Psoas muscle (tissue), 8 donors: ENCODE measurements around the gene PLSCR1. TPM values are rescaled to one million over a fixed set of nuclear protein-coding genes. Genes with fewer than 3 reads are reported as not detected.
A peak's percentile ranks its signal among the peaks of the same experiment; 100 is the strongest.

ENCODE experiments used
- ATAC-seq, 4 donors: fragments of 200-7000 bp; cut with Tn5 transposase; one replicate each; pipeline ENCODE4 v1.9.1; 2020; ENCODE audit warnings: moderate library complexity in 3 of 4, mild to moderate bottlenecking in 2 of 4
- DNase-seq, 2 donors: peaks; one replicate each; pipeline ENCODE4 v3.0.0-alpha.2; 2020
- H3K27ac ChIP-seq: fragments of 200-600 bp; one replicate; pipeline ENCODE4 v1.8.0; 2022
- H3K27me3 ChIP-seq, 3 donors: fragments of 200-600 bp in 1 of 3; one replicate each; pipeline versions ENCODE4 v1.6.1 to v1.8.0; 2013 to 2022; ENCODE audit warnings: low read length in 2 of 3, mild to moderate bottlenecking in 2 of 3, moderate library complexity in 1 of 3; ENCODE audit not compliant: insufficient read depth in 3 of 3
- H3K36me3 ChIP-seq, 2 donors: fragments of 200-600 bp in 1 of 2; one replicate each; pipeline versions ENCODE4 v1.6.1 to v1.8.0; 2013 to 2022; ENCODE audit warnings: low read depth in 1 of 2, mild to moderate bottlenecking in 1 of 2, moderate library complexity in 1 of 2; ENCODE audit not compliant: insufficient read depth in 1 of 2
- H3K4me1 ChIP-seq: fragments of 200-600 bp; one replicate; pipeline ENCODE4 v1.8.0; 2022
- H3K4me3 ChIP-seq: fragments of 200-600 bp; one replicate; pipeline ENCODE4 v1.8.0; 2022; ENCODE audit warnings: mild to moderate bottlenecking
- H3K9me3 ChIP-seq: fragments of 200-600 bp; one replicate; pipeline ENCODE4 v1.8.0; 2022
- WGBS, 3 donors: extraction: QIAGEN DNeasy Blood & Tissue Kit; methylation state at CpG; one replicate each; pipeline versions ENCODE4 v1.1.6 to v1.1.7; 2013; 5-methylcytosine and 5-hydroxymethylcytosine counted together
- intact Hi-C, 2 donors: fragments of 100-400 bp; cut with DNase I; formaldehyde crosslinking; loops; one replicate each; pipeline versions ENCODE4 v1.11.0 to v1.14.2; 2022
- polyA plus RNA-seq, 3 donors: library from polyadenylated mRNA; stranded (reverse); fragments of 200-250 nt; gene quantifications; one replicate each; pipeline ENCODE4 v1.2.3, GENCODE V29; 2013
- total RNA-seq, 4 donors: library from RNA; stranded (reverse); fragmentation: NEBNext Ultra II Directional in 2 of 4; extraction: Animal tissue kit (Norgen Biotek cat#: 25700) in 2 of 4; gene quantifications; one replicate each; pipeline versions ENCODE4 v1.2.1 to v1.2.4, GENCODE V29; 2021 to 2023
- TF ChIP-seq, protein P1 (sequence below): fragments of 200-600 bp; IDR thresholded peaks from one replicate; pipeline ENCODE4 v1.8.0; 2022; ENCODE audit warnings: antibody characterized with exemption
- donor health status: healthy with polysubstance abuse.
- donor health status: DM: no; HTN: no; CAD: no; lungs with moderate emphysema.
- donor health status: Bipolar disorder and iron deficiency.
- donor health status: healthy.
- donor health status: DM: yes; HTN: yes; CAD: no.
- donor health status: DM: no; HTN: no; CAD: no.
- donor health status: DM: no; HTN: no; CAD: no.
- donor health status: DM: yes; HTN: yes; CAD: no.

PLSCR1 gene
- total and polyA plus RNA-seq, 7 donors = 7.1 to 31.0 (median 13.1) TPM

DNA sequence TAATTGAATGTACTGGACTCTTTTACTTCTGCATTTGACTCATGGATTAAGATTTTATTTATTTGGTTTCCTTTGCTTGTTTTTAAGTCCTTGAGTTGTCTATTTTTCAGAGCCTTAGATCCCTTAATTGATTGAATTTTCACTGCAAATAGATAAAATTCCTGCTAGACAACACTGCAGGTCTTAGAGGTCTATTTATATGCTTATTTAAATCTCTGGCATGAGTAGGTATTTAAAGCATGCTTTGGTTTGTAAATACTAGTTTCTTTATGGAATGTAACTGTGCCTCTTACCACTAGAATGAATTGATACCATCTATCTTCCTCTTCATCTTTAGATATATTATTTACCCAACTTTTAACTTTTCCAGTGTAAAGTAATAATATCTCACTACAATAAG, 40.7 kb upstream of the PLSCR1 start:
- no peak overlapping the region for H3K27ac ChIP-seq
- intact Hi-C loops = loop anchor here in 1 of 2 donors (10.0 kb wide), 1 partner anchor 250 kb away; no protein-coding TSS in a partner anchor
- no peak for DNase-seq

DNA sequence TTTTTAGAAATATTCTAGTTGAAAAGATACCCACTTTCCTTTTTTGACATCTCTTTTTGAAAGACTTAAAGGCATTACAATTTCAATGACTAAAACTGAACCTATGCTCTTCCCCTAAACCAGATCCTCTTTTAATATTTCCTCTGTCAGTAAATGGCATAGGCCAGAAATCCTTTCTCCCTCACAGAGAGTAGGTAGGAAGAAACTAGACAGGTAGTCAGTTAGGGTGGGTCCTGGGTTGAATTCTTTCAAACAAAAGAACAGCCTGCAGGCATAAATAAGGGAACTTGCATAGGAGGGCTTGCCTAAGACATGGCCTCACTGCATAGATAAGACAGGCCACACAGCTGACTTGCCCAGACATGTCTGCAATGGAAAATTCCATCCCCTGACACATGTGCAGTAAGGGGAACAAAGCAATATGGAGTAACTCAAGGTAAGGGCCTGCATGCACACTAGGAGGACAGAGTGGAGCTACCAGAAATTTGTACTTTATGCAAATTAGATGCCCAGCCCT, 37.6 kb upstream of the PLSCR1 start:
- TF ChIP-seq, protein P1, sequence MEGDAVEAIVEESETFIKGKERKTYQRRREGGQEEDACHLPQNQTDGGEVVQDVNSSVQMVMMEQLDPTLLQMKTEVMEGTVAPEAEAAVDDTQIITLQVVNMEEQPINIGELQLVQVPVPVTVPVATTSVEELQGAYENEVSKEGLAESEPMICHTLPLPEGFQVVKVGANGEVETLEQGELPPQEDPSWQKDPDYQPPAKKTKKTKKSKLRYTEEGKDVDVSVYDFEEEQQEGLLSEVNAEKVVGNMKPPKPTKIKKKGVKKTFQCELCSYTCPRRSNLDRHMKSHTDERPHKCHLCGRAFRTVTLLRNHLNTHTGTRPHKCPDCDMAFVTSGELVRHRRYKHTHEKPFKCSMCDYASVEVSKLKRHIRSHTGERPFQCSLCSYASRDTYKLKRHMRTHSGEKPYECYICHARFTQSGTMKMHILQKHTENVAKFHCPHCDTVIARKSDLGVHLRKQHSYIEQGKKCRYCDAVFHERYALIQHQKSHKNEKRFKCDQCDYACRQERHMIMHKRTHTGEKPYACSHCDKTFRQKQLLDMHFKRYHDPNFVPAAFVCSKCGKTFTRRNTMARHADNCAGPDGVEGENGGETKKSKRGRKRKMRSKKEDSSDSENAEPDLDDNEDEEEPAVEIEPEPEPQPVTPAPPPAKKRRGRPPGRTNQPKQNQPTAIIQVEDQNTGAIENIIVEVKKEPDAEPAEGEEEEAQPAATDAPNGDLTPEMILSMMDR = no peak
- no peaks in the 10 kb centered on the region for H3K9me3 ChIP-seq
- no peaks in the 10 kb centered on the region for H3K27me3 ChIP-seq
- intact Hi-C loops = loop anchor here in 1 of 2 donors (10.0 kb wide), 1 partner anchor 247 kb away; no protein-coding TSS in a partner anchor
- no peak for ATAC-seq
- DNase-seq = no peak
- no peak overlapping the region for H3K27ac ChIP-seq
- no peaks in the 10 kb centered on the region for H3K36me3 ChIP-seq
- H3K4me1 ChIP-seq = no peaks in the 10 kb centered on the region
- H3K4me3 ChIP-seq = no peak overlapping the region

More for the DNA sequence above, 40.7 kb upstream of the PLSCR1 start:
- TF ChIP-seq, protein P1 = no peak
- no peak for ATAC-seq
- Histone ChIP-seq H3K4me3 (no peak overlapping the region), H3K36me3 (no peaks in the 10 kb centered on the region), H3K9me3 (no peaks in the 10 kb centered on the region), H3K27me3 (no peaks in the 10 kb centered on the region), H3K4me1 (no peaks in the 10 kb centered on the region)

DNA sequence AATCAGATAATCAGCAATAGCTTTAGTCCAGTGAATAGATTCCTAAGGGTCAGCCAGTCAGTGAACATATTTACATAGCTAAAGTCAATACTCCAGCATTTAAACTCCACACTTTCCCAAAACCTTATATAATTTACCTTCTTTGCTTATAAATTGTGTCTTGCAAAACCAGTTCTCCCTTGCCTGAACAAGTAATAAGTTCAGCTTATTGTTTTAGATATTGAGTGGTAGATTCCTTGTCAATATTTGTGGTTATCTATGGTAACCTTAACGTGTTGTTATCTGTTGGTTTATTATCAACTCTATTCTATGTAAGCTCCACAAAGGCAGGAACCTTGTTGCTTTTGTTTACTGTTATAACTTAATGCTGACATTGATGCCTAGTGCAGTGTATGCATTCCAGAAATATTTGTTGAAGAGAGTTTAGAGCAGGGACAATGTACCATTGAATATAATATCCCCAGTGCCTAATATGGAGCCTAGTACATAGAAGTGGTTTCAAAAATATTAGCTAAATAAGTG, 36.7 kb upstream of the PLSCR1 start:
- DNase-seq (no peak), ATAC-seq (no peak)
- Histone ChIP-seq H3K9me3 (no peaks in the 10 kb centered on the region), H3K36me3 (no peaks in the 10 kb centered on the region), H3K4me3 (no peak overlapping the region), H3K4me1 (no peaks in the 10 kb centered on the region), H3K27ac (no peak overlapping the region), H3K27me3 (no peaks in the 10 kb centered on the region)
- TF ChIP-seq, protein P1 = no peak
- WGBS, 3 donors = 69 to 84% (median 76%) methylated on average over 1 of the region's 1 CpG
- intact Hi-C loops = loop anchor here in 1 of 2 donors (10.0 kb wide), 1 partner anchor 246 kb away; no protein-coding TSS in a partner anchor

DNA sequence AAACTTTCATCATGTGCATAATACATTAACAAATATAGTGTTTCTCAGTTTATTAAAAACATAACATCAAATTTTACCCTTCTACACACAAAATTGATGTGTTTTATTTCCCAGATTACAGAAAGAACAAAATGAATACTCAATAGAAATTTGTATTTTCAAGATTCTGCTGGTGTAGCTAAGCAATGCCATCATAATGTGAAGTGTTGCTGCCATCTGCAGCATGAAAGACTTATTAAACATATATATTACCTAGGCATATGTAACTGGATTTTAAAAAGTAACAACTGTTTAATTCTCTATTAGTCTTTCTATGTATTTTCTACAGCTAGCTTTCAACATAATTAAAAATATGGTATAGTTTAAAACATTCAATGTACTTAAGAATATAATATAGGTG, 33.3 kb upstream of the PLSCR1 start:
- Histone ChIP-seq H3K9me3 (no peaks in the 10 kb centered on the region), H3K4me1 (no peaks in the 10 kb centered on the region), H3K4me3 (no peak overlapping the region), H3K27me3 (no peaks in the 10 kb centered on the region), H3K27ac (no peak overlapping the region), H3K36me3 (no peaks in the 10 kb centered on the region)
- intact Hi-C loops = loop anchor here in 1 of 2 donors (5.0 to 10.0 kb wide), 2 partner anchors 245 to 363 kb away; no protein-coding TSS in a partner anchor
- ATAC-seq (no peak), DNase-seq (no peak)
- TF ChIP-seq, protein P1 = peak; percentile 38

DNA sequence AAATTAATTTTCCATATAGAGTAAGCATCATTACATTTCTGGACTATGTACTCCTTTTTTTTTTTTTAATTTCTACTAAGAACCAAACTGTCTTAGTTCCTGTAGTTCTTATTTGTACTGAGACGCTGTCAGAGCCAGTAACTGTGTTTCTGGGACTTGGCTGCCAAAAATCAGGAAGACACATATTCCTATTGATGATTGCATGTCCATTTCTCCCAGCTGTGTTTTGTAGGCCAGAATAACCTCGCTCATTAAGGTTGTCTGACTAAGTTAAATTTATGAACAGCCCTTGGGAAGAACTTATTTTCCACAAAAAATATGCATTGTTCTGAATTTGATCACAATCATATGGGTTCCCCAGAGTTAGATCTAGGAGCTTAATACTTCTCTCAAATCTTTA, 31.2 kb upstream of the PLSCR1 start:
- H3K27ac ChIP-seq = no peak overlapping the region
- intact Hi-C loops = loop anchor here in 1 of 2 donors (5.0 to 10.0 kb wide), 2 partner anchors 243 to 361 kb away; no protein-coding TSS in a partner anchor
- DNase-seq (no peak), ATAC-seq (no peak)
- H3K36me3 ChIP-seq = no peaks in the 10 kb centered on the region
- no peaks in the 10 kb centered on the region for H3K9me3 ChIP-seq
- H3K4me1 ChIP-seq = no peaks in the 10 kb centered on the region
- no peak overlapping the region for H3K4me3 ChIP-seq
- no peaks in the 10 kb centered on the region for H3K27me3 ChIP-seq
- 70 to 71% (median 71%) methylated on average over 2 of the region's 2 CpGs for WGBS, 3 donors
- TF ChIP-seq, protein P1 = no peak
